Hepatocyte (in vitro differentiated cells): ENCODE results near the gene NNAT. TPM values are rescaled to one million over a fixed set of nuclear protein-coding genes. Genes with fewer than 3 reads are reported as not detected.
"Not testable (repeated sequence)": the region's sequence is repeated elsewhere in the genome, so short reads cannot be mapped to it uniquely, and the experiment has no call there.

Source experiments
- DNase-seq: peaks from one replicate; pipeline ENCODE4 v3.0.0-alpha.2; 2016; ENCODE audit warnings: low spot score
- H2AFZ ChIP-seq: fragments of 200-600 bp; sonication (generic); 2 replicates; pipeline ENCODE4 v1.6.0; 2016; ENCODE audit warnings: antibody characterized with exemption, mild to moderate bottlenecking
- H3K27ac ChIP-seq: fragments of 200-600 bp; sonication (generic); 2 replicates; pipeline ENCODE4 v1.5.1; 2016; ENCODE audit warnings: mild to moderate bottlenecking
- H3K27me3 ChIP-seq: fragments of 200-600 bp; sonication (generic); 2 replicates; pipeline ENCODE4 v1.6.1; 2016
- H3K36me3 ChIP-seq: fragments of 200-600 bp; sonication (generic); replicated peaks from 2 replicates; pipeline ENCODE4 v1.5.1; 2016; ENCODE audit warnings: low read depth; ENCODE audit not compliant: insufficient read depth
- H3K4me1 ChIP-seq: fragments of 200-600 bp; sonication (generic); 2 replicates; pipeline ENCODE4 v1.5.1; 2016; ENCODE audit warnings: mild to moderate bottlenecking, moderate library complexity; ENCODE audit not compliant: insufficient read depth
- H3K4me2 ChIP-seq: fragments of 200-600 bp; sonication (generic); 2 replicates; pipeline ENCODE4 v1.6.0; 2016
- H3K4me3 ChIP-seq: fragments of 200-600 bp; sonication (generic); 2 replicates; pipeline ENCODE4 v1.5.1; 2016; ENCODE audit warnings: mild to moderate bottlenecking
- H3K79me2 ChIP-seq: fragments of 200-600 bp; sonication (generic); 2 replicates; pipeline ENCODE4 v1.6.0; 2017; ENCODE audit warnings: mild to moderate bottlenecking
- H3K9me2 ChIP-seq: fragments of 200-600 bp; sonication (generic); replicated peaks from 2 replicates; pipeline ENCODE4 v1.6.0; 2017; ENCODE audit warnings: mild to moderate bottlenecking; ENCODE audit not compliant: insufficient read depth
- H3K9me3 ChIP-seq: fragments of 200-600 bp; sonication (generic); 2 replicates; pipeline ENCODE4 v1.5.1; 2016; ENCODE audit warnings: low read depth, mild to moderate bottlenecking
- H4K20me1 ChIP-seq: fragments of 200-600 bp; sonication (generic); 2 replicates; pipeline ENCODE4 v1.6.0; 2016; ENCODE audit warnings: mild to moderate bottlenecking; ENCODE audit not compliant: insufficient read depth, poor library complexity, severe bottlenecking
- EZH2 ChIP-seq: fragments of 200-600 bp; sonication (generic); IDR thresholded peaks from 2 replicates; pipeline ENCODE4 v1.6.1; 2016; ENCODE audit warnings: antibody characterized with exemption, mild to moderate bottlenecking, borderline replicate concordance
- EZH2phosphoT487 ChIP-seq: fragments of 200-600 bp; sonication (generic); IDR thresholded peaks from one replicate; pipeline ENCODE4 v1.6.1; 2018; ENCODE audit warnings: antibody characterized with exemption, mild to moderate bottlenecking, low read depth, moderate library complexity; ENCODE audit not compliant: unreplicated experiment, severe bottlenecking
- WGBS: methylation state at CpG from one replicate; pipeline ENCODE4 v1.1.6; 2016; ENCODE audit warnings: low lambda C conversion rate; ENCODE audit errors: missing lambda C conversion rate; 5-methylcytosine and 5-hydroxymethylcytosine counted together
- polyA plus RNA-seq: library from polyadenylated mRNA; unstranded; fragments of >200 nt; fragmentation: Nextera tagmentation; extraction: Ambion mirVana; gene quantifications from 2 replicates; pipeline ENCODE4 v1.2.1, GENCODE V29; 2016
- total RNA-seq: library from RNA; depleted of rRNA; stranded (reverse); fragments of >200 nt; gene quantifications from 2 replicates; pipeline ENCODE4 v1.2.3, GENCODE V29; 2014
- TF ChIP-seq, protein P1 (sequence below): fragments of 200-600 bp; sonication (generic); IDR thresholded peaks from 2 replicates; pipeline ENCODE4 v1.5.1; 2016; ENCODE audit warnings: antibody characterized with exemption, mild to moderate bottlenecking; ENCODE audit not compliant: poor library complexity

Gene NNAT
- total and polyA plus RNA-seq, 2 experiments from 2014 or later, result 1.1 TPM; not detected in 1

GRCh38 chr20:37551660-37552059, 30.6 kb downstream of the NNAT start:
- H3K9me2 ChIP-seq, H3K9me3 ChIP-seq, H3K27me3 ChIP-seq, H3K79me2 ChIP-seq, DNase-seq, H3K4me3 ChIP-seq, H3K4me1 ChIP-seq, H3K27ac ChIP-seq, H4K20me1 ChIP-seq, H3K36me3 ChIP-seq, H2AFZ ChIP-seq, H3K4me2 ChIP-seq: not testable (repeated sequence)
- WGBS, result 92% methylated on average over 2 of the region's 2 CpGs

DNA sequence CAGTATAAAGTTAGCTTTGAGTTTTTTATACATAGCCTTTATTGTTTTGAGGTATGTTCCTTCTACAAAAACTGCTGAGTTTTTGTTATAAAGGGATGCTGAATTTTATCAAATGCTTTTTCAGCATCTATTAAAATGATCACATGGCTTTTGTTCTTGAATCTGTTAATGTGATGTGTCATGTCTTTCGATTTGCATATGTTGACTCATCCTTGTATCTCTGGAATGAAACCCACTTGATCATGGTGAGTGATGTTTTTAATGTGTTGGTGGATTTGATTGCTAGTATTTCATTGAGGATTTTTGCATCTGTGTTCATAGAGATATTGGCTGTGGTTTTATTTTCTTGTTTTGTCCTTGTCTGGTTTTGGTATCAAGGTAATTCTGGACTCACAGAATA, 31.4 kb downstream of the NNAT start:
- Histone ChIP-seq H3K9me3 (no peaks in the 10 kb centered on the region), H3K4me3 (no peak overlapping the region), H3K27ac (no peak overlapping the region), H3K9me2 (no peaks in the 10 kb centered on the region), H2AFZ (no peak overlapping the region), H3K36me3 (no peaks in the 10 kb centered on the region), H3K4me1 (peaks cover 4% of the 10 kb centered on the region), H4K20me1 (no peaks in the 10 kb centered on the region), H3K4me2 (no peak overlapping the region), H3K27me3 (no peaks in the 10 kb centered on the region), H3K79me2 (no peaks in the 10 kb centered on the region)
- no peak for TF ChIP-seq EZH2
- TF ChIP-seq EZH2phosphoT487, result no peak
- TF ChIP-seq, protein P1, sequence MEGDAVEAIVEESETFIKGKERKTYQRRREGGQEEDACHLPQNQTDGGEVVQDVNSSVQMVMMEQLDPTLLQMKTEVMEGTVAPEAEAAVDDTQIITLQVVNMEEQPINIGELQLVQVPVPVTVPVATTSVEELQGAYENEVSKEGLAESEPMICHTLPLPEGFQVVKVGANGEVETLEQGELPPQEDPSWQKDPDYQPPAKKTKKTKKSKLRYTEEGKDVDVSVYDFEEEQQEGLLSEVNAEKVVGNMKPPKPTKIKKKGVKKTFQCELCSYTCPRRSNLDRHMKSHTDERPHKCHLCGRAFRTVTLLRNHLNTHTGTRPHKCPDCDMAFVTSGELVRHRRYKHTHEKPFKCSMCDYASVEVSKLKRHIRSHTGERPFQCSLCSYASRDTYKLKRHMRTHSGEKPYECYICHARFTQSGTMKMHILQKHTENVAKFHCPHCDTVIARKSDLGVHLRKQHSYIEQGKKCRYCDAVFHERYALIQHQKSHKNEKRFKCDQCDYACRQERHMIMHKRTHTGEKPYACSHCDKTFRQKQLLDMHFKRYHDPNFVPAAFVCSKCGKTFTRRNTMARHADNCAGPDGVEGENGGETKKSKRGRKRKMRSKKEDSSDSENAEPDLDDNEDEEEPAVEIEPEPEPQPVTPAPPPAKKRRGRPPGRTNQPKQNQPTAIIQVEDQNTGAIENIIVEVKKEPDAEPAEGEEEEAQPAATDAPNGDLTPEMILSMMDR, result no peak
- no peak for DNase-seq
- WGBS, result 81% methylated on average over 1 of the region's 1 CpG

DNA sequence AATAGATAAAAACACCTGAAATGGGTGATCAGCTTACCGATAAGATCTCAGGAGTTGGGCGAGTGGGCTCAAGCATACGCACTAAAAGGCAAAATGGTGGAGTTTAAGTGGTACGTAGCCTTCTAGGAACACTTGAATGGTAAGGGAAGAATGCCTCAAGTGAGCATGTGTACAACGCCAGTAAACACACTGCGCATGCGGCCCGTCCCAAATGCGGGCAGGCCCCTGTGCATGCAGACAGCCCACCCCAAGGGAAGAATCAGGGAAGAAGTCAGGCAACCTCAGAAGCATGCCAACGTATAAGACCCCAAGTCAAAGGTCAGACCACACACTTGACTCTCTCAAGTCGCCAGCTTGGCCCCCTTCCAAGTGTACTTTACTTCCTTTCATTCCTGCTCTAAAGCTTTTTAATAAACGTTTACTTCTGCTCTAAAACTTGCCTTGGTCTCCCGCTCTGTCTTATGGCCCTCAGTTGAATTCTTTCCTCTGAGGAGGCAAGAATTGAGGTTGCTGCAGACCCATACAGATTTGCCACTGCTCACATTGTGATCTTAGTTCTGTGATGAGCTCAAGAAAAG, 33.8 kb downstream of the NNAT start:
- H3K27me3 ChIP-seq, H3K79me2 ChIP-seq, H2AFZ ChIP-seq, H3K4me2 ChIP-seq, H3K4me1 ChIP-seq, DNase-seq, H3K27ac ChIP-seq, H4K20me1 ChIP-seq, H3K9me2 ChIP-seq, H3K36me3 ChIP-seq, H3K4me3 ChIP-seq, H3K9me3 ChIP-seq: not testable (repeated sequence)
- WGBS, result 72% methylated on average over 13 of the region's 13 CpGs

DNA sequence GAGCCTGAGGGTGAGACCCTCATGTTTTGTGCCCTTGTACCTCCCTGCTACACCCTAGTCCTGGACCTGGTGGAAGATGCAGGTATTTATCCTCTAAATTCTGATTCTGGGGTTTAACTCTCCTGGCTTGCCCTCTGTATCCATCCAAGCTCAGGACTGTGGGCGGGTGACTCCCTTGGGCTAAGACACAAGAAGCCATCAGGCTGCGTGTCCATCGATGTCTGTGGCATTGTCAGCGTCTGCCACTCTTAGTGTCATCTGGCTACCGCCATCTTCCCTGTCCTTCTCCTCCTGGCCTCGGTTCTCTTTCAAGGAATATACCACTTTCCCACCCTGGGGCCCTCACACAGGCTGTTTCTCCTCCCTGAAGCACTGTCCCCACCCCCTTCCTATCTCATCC, 35.5 kb downstream of the NNAT start:
- H3K9me2 ChIP-seq, result no peaks in the 10 kb centered on the region
- peaks cover 4% of the 10 kb centered on the region for H3K4me1 ChIP-seq
- no peak for DNase-seq
- TF ChIP-seq EZH2phosphoT487, result no peak
- TF ChIP-seq EZH2, result no peak
- H3K27ac ChIP-seq, result no peak overlapping the region
- H3K79me2 ChIP-seq, result no peaks in the 10 kb centered on the region
- H3K4me2 ChIP-seq, result no peak overlapping the region
- WGBS, result 82% methylated on average over 6 of the region's 6 CpGs
- no peaks in the 10 kb centered on the region for H3K27me3 ChIP-seq
- no peaks in the 10 kb centered on the region for H3K36me3 ChIP-seq
- no peak overlapping the region for H2AFZ ChIP-seq
- H4K20me1 ChIP-seq, result no peaks in the 10 kb centered on the region
- H3K9me3 ChIP-seq, result no peaks in the 10 kb centered on the region
- no peak overlapping the region for H3K4me3 ChIP-seq

DNA sequence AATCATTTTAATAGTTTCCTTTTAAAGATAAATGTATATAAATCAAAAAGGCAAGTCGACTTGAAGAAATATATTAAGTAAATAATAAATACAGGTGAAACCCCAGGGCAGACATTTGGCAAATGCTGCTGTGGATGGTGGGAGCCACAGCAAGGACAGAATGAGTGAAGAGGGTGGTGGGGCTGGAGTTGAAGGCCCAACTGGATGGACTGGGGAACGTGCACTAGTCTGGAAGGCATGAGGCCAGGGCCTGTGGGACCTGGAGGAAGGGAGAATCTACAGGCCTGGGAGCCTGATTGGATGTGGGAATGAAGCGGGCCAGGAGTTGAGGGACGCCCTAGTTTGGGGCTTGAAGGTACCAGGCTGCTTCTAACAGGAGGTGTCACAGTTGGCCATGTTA, 37.3 kb downstream of the NNAT start:
- H3K4me1 ChIP-seq, result peaks cover 4% of the 10 kb centered on the region
- DNase-seq, result no peak
- H3K9me3 ChIP-seq, result no peaks in the 10 kb centered on the region
- no peaks in the 10 kb centered on the region for H3K27me3 ChIP-seq
- no peak overlapping the region for H3K27ac ChIP-seq
- H3K4me3 ChIP-seq, result no peak overlapping the region
- H4K20me1 ChIP-seq, result no peaks in the 10 kb centered on the region
- 88% methylated on average over 4 of the region's 4 CpGs for WGBS
- H3K36me3 ChIP-seq, result no peaks in the 10 kb centered on the region
- H3K9me2 ChIP-seq, result no peaks in the 10 kb centered on the region
- H2AFZ ChIP-seq, result no peak overlapping the region
- TF ChIP-seq EZH2phosphoT487 (no peak), EZH2 (no peak)
- TF ChIP-seq, protein P1, result no peak
- H3K79me2 ChIP-seq, result no peaks in the 10 kb centered on the region
- no peak overlapping the region for H3K4me2 ChIP-seq
